Posterior cingulate gyrus (tissue), 11 donors: Measurements from ENCODE around the gene ALKBH4.
A peak's percentile ranks its signal among the peaks of the same experiment; 100 is the strongest.

Source experiments
- DNase-seq, 10 donors: peaks; one replicate each; pipeline versions ENCODE4 v3.0.0 to v3.0.0-alpha.2; 2020 to 2021; ENCODE audit warnings: mixed read lengths in 3 of 10
- intact Hi-C: fragments of 100-400 bp; cut with DNase I; formaldehyde crosslinking; loops from one replicate; pipeline ENCODE4 v1.15.1; 2023

ALKBH4 gene

DNA sequence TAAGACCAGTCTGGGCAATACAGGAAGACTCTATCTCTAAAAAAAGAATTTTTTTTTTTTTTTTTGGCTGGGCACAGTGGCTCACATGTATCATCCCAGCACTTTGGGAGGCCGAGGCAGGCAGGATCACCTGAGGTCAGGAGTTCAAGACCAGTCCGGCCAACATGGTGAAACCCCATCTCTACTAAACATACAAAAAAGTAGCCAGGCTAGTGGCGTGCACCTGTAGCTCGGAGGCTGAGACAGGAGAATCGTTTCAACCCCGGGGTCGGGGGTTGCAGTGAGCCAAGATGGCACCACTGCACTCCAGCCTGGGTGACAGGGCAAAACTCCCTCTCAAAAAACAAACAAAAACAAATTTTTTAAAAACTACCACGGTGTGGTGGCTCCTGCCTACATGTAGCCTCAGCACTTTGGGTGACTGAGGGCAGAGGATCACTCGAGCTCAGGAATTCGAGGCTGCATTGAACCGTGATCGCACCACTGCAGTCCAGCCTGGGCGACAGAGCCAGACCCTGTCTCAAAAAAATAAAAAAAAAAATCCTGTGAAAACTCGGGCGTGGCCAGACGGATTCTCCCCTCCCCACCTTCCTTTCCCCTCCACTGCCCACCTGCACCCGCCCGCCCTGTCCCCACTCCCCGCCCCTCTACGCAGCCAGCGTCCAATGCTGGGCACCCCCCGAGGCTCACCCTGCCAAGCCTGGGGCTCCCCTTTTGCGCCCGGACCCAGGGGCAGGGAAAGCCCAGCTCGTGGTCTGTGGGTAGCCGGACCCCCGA is 32.0 kb downstream of the ALKBH4 start:
- intact Hi-C loops: no loop called here
- DNase-seq: no peak

DNA sequence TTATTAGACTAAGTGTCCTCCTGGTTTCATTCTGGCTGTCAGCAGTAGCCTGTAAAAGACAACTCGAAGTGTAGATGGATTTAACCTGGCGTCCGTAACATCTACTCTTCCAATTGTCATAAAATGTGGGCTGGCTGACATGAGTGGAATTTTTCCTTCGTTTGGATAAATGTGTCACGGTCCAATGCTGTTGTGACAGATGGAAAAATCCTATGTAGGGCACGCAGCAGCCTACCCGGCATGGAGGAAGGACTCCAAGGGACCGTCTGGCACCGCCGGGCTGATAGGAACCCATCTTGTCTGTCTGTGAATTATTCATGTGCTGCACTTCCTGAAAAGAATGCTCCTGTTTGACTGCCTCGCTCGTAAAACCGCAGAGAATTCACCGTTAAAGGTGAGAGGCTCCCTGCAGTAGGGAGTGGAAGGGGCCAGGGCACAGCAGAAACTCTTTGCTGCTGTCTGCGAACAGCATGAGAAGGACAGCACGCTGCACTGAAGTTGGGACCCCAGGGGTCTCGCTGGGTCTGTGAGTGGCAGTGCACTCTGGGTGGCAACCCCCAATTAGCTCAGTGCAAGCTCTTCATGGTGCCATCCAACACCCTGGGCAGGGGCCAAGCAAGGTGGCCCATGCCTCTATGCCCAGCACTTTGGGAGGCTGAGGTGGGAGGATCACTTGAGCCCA is 32.9 kb downstream of the ALKBH4 start:
- intact Hi-C loops: no loop called here
- peak in 8 of 10 donors; percentile 63 to 96 (median 82) for DNase-seq

DNA sequence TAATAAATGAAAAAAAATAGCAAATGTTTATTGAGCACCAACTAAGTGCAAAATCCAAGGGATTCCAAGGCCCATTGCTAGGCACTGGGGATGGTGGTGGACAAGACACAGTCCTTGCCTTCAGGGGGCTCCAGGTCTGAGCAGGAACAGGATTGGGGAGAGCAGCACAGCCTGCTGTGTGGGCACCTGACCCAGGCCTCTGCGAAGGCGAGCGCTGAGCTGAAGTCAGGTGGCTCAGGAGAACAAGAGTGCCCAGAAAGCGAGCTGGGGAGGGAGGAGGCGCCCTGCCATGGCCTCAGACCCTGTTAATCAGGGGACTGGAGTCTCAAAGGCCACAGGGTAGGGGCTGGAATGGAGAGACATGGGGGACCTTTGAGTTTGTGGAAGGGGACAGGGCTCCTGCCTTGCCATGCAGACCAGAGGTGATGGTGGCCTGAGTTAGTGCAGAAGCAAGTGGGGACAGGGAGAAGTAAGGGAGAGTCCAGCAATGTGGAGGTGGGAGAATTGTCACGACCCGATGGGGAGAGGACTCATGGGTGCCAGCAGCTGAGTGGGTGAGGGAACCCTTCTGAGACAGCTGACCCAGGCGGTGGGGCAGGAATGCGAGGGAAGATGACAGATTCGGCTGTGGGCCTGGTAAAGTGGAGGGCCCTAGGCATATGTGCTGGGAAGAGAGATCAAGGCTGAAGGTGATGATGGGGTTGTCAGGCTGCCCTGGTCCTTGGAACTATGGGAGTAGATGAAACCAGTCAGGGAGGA is 35.3 kb downstream of the ALKBH4 start:
- intact Hi-C loops: no loop called here
- peak in 1 of 10 donors; percentile 62 for DNase-seq

DNA sequence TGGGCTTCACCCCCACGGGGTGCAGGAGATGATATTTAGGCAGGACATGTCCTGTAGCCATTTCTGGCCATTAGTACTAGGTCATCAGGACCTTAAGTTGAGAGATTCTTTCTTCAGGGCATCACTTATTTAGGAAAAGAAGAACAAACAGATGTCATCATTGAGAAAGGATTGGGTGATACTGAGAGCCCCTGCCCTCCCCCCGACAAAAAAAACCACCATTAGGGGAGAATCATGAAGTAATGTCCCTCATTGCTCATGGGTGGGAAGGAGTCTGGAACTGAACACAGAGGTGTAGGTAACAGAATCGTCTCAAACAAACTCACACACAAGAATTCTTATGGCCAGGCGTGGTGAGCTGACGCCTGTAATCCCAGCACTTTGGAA is 37.7 kb downstream of the ALKBH4 start:
- intact Hi-C loops: no loop called here
- no peak for DNase-seq

DNA sequence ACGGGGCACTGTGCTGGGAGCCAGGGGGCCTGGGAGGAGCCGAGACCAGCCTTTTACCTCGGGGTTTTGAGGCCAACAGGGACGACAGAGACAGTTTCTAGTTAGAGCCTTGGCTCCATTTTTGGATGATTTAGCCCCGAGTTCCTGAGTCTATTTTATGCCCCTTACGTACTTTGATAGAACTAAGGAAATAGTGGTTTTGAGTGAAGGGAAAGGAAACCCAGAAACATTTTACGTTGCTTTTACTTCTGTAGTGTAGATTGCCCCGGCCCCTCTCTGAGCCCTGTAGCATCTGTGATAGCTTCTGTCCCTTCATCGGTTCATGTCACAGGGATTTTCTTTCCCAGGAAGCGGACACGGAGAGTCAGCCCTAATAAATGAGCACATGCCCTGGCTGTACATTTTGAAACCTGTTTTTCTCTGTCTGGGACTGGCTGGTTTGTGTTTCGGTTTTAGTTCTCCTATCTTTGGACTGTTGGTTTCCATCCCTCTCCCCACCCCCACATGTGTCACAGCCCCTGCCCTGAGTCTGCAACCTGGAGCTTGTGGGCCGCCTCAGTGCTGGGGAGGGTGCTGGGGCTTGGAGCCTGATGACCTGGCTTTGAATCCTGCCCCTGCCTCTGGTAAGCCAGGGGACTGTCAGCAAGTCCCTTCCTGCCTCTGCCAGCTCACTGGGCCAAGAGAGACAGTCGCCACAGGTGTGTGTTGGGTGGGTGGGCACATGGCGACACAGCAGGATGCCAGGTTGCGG is 38.2 kb downstream of the ALKBH4 start:
- intact Hi-C loops: no loop called here

DNA sequence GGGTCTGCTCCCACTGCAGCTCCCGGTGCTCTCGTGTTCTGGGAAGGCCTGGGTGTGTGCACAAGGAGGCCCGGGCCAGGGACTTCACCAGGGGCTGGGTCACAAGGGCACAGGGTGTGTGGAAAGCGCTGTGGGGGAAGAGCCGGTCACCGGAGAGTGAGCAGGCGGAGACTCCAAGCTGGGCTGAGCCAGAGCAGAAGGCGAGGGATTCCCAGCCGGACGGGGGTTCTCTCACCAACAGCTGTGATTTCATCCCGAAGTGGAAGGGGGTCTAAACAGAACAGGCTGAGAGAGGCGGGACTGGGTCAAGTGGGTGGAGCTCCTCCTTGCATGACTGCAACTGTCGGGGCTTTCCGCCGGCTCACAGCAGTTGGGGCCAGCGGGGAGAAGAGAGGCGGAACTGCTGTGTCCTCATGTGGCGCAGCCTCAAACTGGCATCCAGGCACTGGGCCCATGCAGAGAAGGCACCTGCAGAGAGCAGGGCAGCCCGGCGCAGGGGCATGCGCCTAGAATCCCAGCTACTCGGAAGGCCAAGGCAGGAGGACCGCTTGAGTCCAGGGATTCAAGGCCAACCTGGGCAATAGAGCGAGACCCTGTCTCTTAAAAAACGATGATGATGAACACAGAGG is 38.9 kb downstream of the ALKBH4 start:
- intact Hi-C loops: no loop called here

More for the DNA sequence above, 38.2 kb downstream of the ALKBH4 start:
- DNase-seq: peak in 1 of 10 donors; percentile 75

DNA sequence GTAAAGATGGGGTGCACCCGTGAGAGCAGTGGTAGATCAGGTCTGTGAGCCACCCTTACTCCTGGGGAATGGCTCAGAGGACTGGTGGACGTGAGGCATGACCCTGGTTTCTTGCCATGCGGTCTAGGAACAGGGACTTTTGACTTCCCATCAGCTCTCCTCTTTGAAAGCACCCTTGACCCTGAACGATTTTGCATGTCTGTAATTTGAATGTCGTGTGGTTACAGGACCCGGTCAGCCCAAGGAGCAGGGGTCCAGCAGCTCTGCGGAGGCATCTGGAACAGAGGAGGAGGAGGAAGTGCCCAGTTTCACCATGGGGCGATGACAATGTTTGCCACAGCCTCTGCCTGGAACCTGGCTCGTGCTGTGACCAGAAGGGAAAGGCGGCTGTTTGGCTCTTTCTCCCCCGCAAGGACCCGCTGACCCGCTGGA is 39.9 kb downstream of the ALKBH4 start:
- intact Hi-C loops: no loop called here
- DNase-seq: peak in 1 of 10 donors; percentile 76

More for the DNA sequence above, 38.9 kb downstream of the ALKBH4 start:
- peak in 4 of 10 donors; percentile 37 to 91 (median 87) for DNase-seq

DNA sequence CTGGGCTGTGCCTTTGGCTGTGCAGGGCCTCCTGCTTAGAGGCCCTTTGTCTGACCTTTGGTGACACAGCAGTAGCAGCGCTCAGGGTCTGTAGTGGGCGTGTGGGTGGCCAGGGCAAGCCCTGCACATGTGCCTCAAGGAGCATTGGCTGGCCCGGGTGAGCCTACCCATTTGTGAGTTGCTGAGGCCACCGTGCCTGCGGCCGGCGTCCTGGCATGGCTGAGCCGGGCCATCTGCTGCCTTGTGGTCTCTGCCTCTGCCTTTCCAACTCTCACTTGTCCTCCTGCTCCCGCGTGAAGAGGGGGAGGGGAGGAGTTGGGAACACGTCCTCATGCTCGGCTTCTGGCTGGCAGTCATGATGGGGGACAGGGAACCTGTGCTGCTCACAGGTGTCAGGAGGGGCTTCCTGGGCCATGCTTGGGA is 40.5 kb downstream of the ALKBH4 start:
- DNase-seq: peak in 1 of 10 donors; percentile 76
- intact Hi-C loops: no loop called here

DNA sequence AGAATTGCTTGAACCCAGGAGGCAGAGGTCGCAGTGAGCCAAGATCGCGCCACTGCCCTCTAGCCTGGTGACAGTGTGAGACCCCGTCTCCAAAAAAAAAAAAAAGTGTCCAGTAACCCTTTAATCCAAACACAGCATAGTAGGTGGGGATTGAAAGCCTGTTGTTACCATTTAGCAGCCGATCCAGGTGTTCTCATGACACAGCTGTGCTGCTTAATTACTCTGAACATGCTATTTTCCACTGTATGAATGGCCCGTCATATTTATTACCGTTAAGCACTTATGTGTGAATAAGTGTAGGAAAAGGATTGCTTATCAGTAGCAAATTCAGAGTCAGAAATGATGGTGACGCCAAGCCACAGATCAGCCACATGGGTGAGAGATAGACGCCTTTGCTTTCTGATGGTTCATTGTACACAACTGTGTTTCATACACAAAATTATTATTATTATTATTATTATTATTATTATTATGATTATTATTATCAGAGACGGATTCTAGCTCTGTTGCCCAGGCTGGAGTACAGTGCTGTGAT is 42.9 kb downstream of the ALKBH4 start:
- DNase-seq: no peak
- intact Hi-C loops: no loop called here

DNA sequence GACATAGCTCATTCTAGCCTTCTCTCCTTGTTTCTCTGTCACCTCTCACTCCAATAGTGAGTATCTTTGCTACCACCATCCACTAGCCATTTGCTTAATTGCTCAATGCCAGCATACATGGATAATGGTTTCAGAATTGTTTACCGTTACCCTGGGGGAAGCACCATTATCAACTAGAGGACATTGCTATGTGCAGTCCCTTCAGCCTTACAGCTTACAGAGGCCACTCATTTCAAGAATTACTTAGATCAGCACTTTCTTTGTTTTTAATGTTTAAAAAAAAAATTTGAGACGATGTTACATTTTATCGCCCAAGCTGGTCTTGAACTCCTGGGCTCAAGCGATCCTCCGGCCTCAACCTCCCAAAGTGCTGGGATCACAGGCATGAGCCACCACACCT is 46.1 kb downstream of the ALKBH4 start:
- intact Hi-C loops: loop anchor here (10.0 kb wide), 1 partner anchor 46 kb away; the partner anchor contains the start of genes ALKBH4 and LRWD1
- DNase-seq: peak in 1 of 10 donors; percentile 34

DNA sequence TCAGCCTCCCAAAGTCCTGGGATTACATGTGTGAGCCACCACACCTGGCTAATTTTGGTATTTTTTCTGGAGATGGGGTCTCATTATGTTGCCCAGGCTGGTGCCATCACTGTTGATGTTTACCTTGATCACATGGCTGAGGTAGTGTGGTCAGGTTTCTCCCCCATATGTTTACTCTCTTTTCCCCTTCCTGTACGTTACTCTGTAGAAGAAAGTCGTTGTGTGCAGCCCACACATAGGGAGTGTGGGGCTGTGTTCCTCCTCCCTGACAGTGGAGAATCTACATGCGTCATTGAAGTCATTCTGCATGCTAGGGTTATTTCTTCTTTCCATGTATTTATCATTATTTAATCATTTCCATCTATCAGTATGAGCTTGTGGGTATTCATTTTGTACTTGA is 47.6 kb downstream of the ALKBH4 start:
- DNase-seq: no peak
- intact Hi-C loops: loop anchor here (10.0 kb wide), 1 partner anchor 48 kb away; the partner anchor contains the start of genes ALKBH4 and LRWD1

DNA sequence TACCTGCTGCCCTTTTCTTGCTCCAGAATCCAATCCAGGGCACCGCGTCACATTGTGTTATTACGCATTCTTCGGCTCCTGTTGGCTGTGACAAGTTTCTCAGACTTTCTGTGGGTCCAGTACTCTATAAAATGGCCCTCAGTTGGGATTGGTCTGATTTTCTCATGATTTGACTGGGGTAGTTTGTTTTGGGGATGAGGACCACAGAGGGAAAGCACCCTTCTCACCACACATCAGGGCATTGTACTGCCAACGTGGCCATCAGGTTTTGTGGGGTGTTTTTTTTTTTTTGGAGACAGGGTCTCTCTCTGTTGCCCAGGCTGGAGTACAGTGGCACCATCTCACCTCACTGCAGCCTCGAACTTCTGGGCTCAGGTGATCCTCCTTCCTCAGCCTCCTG is 48.3 kb downstream of the ALKBH4 start:
- no peak for DNase-seq
- intact Hi-C loops: loop anchor here (10.0 kb wide), 1 partner anchor 48 kb away; the partner anchor contains the start of genes ALKBH4 and LRWD1

DNA sequence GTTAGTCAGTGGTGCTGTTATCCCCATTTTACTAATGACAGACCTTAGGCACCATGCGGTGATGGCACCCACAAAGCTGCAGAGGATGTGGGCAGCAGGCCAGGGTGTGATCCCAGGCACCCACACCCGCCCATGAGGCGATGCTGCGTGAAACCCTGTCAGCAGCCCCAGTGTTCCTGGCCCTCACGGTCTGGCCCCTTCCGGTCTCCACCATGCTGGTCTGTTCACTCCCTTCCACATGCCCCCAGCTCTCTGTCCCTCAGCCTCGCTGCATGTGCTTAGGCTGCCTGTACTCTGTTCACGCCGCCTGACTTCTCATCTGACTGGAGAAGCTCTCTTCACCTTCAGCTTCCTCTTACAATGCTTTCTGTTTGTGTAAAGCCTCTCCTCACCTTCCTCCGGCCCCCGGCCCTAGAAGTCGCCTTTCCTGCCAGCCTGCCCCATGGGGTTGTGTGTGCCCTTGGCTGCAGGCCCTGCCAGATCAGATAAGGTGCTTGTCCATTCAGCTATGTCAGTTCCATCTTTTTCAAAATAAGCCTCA is 48.9 kb downstream of the ALKBH4 start:
- intact Hi-C loops: loop anchor here (10.0 kb wide), 1 partner anchor 49 kb away; the partner anchor contains the start of genes ALKBH4 and LRWD1
- DNase-seq: no peak

DNA sequence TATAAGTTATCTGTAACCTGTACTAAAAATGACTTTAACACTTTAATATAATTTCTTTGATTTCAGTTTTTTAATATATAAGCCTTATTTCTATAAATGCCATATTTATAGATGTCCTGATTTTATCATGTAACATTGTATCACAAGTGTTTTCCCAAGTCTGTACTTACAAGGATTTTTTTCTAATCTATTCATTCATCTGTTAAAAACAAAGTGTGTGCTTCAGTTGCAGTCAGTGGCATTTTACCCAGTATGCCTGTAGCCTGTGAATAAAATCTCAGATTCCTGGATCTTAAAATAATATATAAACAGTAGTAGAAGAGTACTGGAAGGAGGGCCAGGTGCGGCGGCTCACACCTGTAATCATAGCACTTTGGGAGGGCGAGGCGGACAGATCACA is 51.1 kb downstream of the ALKBH4 start:
- DNase-seq: no peak
- intact Hi-C loops: loop anchor here (10.0 kb wide), 1 partner anchor 51 kb away; the partner anchor contains the start of genes ALKBH4 and LRWD1

DNA sequence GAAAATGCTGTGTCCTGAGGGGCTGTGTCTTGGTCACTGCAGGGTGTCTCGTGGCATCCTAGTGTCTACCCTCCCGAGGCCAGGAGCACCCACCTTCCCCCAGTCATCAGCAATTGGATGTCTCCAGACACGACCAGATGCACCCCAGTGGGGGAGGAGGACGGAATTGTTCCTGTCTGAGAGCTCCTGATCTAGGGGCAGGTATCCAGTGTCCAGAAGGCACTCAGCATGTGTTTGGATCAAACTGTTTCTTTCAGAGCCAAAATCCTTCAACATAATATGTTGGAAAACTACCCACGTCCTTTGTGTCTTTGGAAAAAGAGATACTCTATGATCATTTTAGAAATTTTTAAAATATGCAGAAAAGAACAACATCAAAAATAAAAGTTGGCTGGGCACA is 51.6 kb downstream of the ALKBH4 start:
- intact Hi-C loops: loop anchor here (10.0 kb wide), 1 partner anchor 52 kb away; the partner anchor contains the start of genes ALKBH4 and LRWD1

DNA sequence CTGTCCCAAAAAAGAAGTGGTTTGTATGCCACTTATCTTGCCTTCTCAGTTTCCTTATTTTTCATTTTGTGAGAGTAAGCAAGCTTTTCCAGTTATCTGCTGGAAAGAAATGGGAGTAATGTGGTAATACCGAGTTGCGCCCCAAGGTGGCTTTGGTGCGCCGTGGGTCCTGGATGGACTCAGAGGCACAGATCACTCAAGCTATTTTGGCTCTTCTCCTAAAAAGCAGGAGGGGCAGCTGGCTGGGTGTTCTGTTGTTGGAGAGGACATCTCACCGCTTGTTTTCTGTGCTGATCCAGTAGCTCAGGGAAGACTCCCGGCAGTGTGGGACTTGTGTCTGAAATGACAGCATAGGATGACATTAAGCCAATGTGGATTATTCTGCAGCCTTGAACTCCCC is 52.1 kb downstream of the ALKBH4 start:
- intact Hi-C loops: loop anchor here (10.0 kb wide), 1 partner anchor 52 kb away; the partner anchor contains the start of genes ALKBH4 and LRWD1
- DNase-seq: peak in 6 of 10 donors; percentile 55 to 92 (median 75)

More for the DNA sequence above, 51.6 kb downstream of the ALKBH4 start:
- DNase-seq: peak in 1 of 10 donors; percentile 45

DNA sequence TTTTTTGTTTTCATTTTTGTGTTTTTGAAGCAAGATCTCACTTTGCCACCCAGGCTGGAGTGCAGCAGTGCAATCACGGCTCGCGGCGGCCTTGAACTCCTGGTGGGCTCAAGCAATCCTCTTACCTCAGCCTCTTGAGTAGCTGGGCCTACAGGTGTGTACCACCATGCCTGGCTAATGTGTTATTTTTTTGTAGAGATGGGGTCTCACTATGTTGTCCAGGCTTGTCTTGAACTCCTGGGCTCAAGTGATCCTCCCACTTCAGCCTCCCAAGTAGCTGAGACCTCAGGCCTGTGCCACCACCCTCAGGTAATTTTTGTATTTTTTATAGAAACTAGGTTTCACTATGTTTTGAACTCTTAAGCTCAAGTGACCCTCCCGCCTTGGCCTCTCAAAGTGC is 53.7 kb downstream of the ALKBH4 start:
- intact Hi-C loops: loop anchor here (10.0 kb wide), 1 partner anchor 54 kb away; the partner anchor contains the start of genes ALKBH4 and LRWD1
- peak in 1 of 10 donors; percentile 61 for DNase-seq

DNA sequence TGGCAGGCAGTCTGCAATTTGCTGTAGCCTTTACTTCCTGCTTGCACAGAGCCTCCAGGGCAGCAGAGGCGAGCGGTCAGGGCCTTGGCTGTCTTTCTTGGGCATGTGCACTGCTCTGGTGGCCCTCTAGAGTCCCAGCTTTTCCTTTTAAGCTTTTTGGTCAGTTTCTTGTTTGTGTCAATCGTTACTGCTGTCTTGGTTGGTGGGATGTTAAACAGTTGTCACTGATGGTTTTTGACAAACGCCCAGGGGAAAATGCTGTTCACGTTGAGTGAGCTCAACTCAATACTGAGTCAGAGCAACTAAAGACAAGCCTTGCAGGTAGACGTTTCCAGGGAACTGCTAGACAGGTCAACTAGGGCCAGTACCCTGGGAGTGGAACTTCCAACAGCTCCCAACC is 54.5 kb downstream of the ALKBH4 start:
- no peak for DNase-seq
- intact Hi-C loops: loop anchor here (10.0 kb wide), 1 partner anchor 55 kb away; the partner anchor contains the start of genes ALKBH4 and LRWD1
